Hematopoietic multipotent progenitor cell treated with erythropoietin and hydrocortisone succinate and interleukin-3 and kit ligand, for 4 days (in vitro differentiated cells): Measurements from ENCODE around the gene GOLIM4.
"Not testable (repeated sequence)": the region's sequence is repeated elsewhere in the genome, so short reads cannot be mapped to it uniquely, and the experiment has no call there.

ENCODE experiments used
- DNase-seq: peaks from one replicate; pipeline ENCODE4 v3.0.0-alpha.2; 2015

The GOLIM4 gene

DNA sequence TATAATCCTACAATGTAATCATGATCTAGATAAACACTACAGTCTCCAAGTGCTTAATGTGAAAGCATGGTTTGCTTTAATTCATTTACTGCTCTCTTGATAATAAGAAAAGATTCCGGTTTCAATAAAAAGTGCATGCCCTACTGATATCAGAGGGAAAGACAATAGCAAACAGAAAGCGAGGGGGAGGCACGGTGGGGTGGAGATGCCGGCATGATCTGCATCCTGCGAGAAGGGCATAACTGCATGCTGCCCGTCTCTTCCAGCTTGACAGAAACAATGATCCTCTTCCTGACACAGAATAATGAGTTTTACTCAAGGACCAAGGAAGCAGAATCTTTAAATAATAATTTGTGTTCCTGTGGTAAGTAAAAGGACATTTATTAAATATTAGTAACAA is 51.7 kb downstream of the GOLIM4 start:
- DNase-seq: no peak

DNA sequence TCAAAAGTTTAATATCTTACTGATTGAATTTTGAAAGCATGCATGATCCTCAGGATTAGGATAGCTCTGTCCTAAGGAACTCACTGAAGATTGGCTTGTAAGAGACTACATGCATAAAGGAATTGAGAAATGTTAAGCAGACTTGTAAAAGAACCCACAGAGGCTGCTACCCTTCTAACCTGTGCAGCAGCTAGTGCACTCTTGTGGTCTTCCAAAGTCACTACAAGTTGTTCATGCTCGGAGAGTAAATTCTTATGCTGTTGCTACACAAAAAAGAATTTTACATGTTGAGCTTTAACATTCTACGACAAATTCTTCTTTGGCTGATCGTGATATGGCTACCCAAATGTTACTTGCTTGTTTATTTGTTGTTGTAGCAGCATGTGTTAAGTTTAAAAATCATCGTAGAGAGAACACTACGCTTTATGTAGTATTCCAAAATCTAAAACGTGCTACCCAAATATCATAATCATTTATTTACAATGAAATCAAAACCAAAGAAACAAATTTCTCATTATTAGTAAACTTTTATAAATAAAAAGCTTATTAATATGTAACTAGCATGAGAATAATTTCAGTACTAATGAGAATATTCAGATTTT is 55.0 kb downstream of the GOLIM4 start:
- DNase-seq: peak; percentile 88

DNA sequence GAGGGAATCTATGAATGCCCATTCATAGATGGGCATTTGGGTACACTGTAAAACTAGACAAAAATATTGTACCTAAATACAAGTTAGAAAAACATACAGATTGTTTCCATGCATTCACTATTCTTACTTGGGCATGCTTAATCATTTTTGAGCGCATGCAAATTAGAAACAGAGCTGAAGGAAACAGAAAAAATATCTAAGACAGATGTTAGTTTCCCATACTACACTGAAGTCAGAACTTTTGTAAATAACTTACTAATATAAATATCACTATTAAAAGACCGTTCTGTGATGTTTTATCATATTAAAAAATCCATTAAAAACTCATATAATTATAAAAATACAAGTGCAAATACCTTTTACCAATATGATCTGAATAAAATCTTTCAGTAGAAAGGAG is 58.7 kb downstream of the GOLIM4 start:
- DNase-seq: no peak

DNA sequence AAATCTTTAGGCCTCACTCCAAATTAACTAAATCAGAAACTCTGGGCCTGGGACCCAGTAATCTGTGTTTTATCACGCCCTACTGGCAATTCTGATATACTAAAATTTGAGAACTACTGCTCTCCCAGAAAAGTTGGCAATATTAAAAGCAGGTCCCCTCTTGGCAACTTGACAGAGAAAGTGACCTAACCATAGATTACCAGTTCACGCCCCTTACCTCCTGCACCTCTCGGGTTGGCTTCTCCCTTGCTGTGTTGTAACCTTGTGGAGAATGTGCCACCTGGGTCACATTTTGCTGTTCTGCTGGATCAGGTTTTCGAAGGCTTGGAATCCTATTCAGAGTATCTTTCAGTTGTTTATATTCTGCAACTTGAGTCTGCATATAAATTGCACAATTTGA is 59.1 kb downstream of the GOLIM4 start:
- DNase-seq: peak; percentile 22

DNA sequence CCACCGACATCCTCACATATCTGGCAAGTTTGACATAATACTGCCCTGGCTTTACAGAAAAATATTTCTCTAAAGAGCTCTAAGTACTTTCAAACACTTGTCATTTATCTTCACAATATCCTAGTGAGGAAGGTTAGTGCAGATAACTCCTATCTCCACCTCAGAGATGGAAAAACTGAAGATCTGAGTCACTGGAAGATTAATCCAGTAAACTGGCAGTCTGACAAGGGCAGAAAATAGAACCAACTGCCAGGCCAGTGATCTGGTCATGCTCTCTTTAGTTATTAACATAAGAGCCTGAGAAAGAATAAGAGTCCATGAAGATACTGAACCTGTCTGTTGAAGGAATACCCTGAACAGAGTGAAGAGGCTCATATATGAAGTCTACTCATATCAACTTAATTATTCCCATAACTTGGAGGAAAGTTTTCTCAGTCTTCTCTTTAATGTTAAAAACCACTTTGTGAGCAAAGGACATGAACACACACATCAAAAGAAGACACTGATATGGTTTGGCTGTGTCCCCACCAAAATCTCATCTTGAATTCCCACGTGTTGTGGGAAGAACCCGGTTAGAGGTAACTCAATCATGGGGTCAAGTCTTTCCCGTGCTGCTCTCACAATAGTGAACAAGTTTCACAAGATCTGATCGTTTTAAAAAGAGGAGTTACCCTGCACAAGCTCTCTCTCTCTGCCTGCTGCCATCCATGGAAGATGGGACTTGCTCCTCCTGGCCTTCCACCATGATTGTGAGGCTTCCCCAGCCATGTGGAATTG is 61.4 kb downstream of the GOLIM4 start:
- peak; percentile 84 for DNase-seq

DNA sequence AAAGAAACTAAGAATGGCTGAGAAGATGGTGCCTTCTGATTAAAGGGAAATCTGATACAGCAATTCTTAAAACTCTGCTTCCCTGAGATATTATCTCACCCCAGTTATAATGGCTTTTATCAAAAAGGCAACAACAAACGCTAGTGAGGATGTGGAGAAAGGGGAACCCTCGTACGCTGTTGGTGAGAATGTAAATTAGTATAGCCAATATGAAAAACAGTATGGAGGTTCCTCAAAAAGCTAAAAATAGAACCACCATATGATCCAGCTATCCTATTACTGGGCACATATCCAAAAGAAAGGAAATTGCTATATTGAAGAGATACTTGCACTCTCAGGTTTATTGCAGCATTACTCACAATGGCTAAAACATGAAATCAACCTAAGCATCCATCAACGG is 65.1 kb downstream of the GOLIM4 start:
- DNase-seq: peak; percentile 34

DNA sequence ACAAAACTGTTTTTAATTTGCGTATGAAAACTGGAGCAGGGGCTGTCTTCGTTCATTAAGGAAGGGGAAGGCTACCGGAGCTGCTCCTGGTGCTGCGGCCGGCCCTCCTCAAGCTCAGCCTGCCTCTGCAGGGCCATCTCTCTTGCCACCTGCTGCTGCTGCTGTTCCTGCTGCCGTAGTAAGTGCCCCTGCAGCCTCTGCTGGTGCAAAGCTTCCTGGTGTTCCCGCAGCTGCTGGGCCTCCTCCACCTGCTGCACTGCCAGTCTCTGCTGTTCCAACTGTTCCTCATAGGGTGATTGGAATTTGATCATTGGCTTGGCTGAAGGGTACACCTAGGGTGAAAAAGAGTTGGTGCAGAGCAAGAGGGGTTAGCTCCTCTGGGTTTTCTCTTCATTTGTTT is 66.0 kb downstream of the GOLIM4 start:
- DNase-seq: no peak

DNA sequence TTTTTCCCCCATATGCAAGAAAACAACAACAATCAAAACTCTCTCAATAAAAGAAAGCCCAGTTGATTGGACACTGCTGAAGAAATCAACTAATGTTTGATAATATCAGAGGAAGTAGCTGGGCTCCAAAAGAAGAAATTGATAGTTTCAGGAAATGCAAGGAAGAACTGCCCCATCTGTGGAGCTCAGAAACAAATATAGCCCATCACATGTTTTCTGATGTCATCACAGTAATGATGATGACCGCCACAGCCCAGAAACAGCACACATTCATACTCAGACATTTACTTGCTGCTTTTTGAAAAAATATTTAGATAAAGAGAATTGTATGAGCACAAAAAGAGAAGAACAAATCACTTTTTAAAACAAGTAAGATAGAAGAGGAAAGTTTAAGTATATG is 67.6 kb downstream of the GOLIM4 start:
- DNase-seq: no peak

DNA sequence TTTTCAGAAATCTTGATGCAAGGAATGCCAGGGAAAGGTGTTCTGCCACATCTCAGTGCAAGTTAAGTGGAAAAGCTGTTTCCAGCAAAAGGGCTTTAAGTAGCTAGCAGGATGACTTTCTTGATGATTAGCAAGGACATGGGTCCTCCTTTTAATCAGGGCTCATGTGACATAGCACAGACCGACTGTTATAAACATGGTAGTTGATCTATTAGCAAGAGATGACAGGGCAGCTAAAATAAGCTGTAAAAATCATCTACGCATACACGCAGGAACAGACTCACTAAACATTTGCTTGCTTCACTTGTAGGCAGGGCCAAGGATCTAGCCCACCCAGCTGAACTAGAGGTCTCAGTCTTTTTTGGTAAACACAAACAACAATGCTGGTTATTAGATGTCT is 69.0 kb downstream of the GOLIM4 start:
- no peak for DNase-seq

DNA sequence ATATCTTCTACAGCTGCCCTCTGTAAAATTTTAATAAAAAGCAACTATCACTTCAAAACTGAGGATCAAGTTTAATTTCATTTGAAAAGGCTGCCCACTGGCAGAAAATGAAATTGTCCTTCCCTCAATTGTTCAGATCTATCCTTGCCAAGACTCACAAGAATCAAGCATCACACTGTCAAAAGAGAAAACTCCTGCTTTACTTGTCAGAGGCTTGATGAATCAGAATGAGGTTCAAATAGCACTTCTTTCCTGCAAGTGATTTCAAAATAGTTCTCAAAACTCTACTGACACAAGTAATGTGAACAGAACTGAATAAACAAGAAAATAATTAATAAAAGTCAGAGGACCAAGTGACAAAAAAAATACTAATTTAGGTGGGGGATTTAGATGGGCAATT is 70.6 kb downstream of the GOLIM4 start:
- DNase-seq: no peak

DNA sequence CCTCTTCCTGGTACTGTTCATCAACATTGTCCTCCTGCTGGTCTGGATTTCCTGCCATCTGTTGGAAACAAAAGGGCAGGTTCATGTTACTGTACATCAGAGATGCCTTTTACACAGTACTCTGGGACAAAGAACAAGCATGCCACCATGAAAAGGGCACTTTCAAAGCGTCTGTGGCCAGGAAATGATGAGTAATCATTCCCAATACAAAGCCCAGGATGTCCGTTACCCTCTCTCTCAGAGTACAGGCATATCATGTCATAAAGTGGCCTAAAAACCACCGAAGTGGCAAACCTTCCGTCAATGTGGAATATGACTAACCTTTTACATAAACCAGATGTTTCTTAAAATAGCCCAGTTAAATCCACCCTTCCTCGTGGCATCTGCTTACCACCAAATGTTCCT is 71.2 kb downstream of the GOLIM4 start:
- peak; percentile 75 for DNase-seq

DNA sequence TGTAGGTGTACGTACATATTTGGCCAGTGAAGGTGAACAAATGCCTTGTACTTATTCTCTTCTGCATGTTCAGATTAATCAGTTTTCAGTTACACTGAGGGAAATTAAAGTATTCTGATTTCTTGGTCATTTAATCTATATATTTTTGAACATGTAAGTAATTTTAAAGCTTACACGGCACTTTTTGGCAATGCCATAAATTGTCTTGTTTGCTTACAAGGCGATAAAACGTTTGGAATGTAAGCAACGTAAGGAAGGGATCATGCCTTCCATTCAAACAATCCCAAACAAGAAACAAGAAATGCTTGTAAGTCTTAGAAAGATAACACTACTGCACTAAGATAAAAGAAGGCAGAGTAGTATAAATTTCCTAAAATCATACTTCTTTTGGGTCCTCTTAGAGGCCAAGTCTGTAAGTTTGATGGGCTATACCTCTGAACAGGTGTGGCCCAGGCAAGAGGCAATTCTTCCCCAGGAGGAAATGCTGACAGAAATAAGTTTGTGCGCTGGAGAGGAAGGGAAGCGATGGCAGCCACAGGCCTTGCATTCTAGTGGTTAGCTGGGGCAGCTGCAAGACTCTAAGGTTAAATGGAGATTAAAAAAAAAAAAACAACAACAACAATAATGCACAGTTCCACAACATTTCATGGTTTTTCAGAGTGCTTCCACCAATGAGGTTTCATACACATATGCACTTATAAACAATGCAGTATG is 73.8 kb downstream of the GOLIM4 start:
- DNase-seq: no peak

DNA sequence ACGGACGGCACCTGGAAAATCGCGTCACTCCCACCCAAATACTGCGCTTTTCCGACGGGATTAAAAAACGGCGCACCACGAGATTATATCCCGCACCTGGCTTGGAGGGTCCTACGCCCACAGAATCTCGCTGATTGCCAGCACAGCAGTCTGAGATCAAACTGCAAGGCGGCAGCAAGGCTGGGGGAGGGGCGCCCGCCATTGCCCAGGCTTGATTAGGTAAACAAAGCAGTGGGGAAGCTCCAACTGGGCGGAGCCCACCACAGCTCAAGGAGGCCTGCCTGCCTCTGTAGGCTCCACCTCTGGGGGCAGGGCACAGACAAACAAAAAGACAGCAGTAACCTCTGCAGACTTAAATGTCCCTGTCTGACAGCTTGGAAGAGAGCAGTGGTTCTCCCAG is 84.4 kb downstream of the GOLIM4 start:
- DNase-seq: not testable (repeated sequence)

DNA sequence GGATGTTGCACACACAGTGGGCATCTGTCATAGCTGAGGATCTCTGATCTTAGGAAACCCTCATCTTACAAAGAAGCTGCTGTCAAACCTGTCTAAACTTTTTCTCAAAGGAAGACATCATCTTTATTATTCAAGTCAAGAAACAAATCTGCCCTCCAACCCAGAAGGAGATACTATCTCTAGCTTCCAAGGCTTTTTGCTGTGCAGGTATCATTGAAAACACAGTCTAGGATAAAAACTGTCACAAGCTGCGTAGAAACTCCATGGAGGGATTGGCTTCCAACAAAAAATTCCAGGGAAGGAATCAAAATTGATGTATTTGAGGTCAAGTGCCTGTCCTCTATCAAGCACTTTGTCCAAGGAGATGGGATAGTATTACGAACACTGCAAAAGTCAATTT is 89.1 kb downstream of the GOLIM4 start:
- DNase-seq: no peak

DNA sequence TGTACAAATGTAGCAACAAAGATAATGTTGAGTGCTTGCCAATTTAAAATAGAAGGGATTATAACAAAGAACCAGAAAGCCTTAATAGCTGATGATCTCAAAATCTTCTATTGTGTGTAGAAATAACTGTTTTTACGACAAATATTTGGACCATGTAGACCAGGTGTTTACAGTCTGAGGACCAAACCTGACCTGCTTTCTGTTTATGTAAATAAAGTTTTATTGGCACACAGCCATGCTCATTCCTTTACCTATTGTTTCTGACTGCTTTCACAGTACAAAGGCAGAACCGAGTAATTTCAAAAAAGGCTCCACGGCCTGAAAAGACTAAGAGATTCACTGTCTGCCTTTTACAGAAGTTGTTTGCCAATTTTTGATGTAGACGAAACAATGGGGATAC is 91.8 kb downstream of the GOLIM4 start:
- DNase-seq: no peak

DNA sequence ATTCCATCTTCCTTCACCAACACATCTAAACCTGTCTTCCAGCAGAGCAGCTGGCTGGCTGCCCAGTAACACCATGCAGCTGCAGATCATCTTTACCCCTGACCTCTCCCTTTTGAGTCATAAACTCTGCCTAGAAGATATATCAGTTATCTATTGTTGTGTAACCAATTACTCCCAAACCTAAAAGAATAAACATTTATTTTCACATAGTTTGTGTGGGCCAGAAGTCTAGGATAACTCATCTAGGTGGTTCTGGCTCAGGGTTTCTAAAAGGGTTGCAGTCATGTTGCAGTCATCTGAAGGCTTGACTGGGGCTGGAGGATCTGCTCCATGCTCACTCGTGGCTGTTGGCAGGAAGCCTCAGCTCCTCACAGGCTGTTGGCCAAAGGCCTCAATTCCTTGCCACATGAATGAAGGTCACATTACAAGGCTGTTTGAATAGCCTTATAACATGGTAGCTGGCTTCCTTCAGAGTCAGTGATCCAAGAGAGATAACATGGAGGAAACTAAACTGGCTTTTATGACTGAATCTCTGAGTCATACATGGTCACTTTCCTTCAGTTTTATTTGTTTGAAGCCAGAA is 92.8 kb downstream of the GOLIM4 start:
- DNase-seq: peak; percentile 36

DNA sequence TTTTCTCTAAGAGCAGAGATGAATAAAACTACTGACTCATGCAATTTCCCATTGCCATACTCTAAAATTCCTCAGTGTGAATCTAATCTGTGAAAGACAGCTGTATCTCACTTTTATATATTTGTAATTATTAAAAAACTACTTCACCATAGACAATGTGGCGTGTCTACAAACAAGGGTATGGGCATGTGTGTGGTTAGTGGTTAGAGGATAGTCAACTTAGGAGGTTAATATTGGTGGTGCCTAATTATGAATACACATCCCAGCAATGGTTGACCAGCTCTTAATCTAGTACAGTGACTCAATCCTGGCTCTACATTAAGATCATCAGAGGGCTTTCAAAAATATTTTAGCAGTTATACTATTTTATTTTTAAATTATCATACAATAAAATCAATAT is 94.5 kb downstream of the GOLIM4 start:
- DNase-seq: peak; percentile 23

DNA sequence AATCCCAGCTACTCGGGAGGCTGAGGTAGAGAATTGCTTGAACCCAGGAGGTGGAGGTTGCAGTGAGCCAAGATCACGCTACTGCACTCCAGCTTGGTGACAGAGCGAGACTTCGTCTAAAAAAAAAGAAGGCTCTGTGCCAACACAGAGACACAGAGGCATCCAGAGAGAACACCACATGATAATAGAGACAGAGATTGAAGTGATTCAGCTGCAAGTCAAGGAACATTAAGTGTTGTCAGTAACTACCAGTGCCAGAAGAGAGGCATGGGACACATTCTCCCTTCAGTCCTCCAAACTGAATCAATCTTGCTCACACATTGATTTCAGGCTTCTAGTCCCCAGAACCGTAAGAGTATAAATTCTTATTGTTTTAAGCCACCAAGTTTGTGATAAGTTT is 97.5 kb downstream of the GOLIM4 start:
- no peak for DNase-seq

DNA sequence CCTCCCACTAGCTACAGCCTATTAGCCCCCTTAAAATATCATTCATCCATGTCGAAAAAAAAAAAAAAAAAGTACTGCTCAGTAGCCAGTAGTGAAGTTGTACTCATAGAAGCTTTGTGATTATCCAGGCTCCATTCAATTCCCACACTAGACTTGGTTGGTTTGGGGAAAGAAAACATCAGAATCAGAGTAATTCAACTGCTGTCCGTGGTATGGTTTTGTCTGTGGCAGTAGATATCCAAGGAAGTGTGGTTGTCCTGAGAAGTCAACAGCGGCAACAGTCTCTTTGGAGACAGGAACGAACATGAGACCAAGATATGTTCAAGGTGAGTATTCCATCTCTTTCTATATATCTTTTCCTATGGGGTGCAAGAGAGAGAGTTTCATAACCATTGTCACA is 99.2 kb downstream of the GOLIM4 start:
- no peak for DNase-seq

DNA sequence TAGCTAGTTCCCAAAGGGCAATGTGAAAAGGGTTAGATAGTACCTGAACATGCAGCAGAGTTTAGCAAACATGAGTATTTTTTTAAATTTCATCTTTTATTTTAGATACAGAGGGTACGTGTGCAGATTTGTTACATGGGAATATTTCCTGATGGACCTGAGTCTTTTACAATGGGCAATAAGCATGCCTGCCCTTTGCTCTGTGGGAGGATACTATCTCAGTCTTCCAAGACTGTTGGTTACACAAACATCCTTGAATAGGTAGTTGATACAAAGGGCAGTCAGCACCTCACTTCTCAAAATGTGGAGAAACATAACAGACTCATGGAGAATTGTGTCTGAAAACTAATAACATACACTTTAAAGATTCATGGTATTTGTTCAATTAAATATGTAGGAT is 103.3 kb downstream of the GOLIM4 start:
- no peak for DNase-seq

DNA sequence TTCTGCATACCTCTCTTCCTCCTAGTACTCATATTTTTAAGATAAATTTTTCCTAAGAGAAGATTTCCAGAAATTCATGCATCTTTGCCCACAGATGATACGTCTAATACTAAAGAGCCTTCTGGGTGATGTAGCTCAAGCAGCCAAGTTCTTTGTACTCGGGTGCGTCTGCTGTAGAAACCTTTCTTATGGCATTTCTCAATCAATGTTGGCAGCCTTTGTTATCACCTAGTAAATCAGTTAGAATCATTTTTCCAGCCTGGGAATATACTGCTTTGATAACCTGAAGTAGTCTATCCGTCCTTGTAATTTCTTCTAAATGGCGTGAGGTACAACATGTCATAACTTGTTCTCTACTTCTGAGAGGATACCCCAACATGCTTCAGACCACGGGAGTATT is 104.5 kb downstream of the GOLIM4 start:
- no peak for DNase-seq

DNA sequence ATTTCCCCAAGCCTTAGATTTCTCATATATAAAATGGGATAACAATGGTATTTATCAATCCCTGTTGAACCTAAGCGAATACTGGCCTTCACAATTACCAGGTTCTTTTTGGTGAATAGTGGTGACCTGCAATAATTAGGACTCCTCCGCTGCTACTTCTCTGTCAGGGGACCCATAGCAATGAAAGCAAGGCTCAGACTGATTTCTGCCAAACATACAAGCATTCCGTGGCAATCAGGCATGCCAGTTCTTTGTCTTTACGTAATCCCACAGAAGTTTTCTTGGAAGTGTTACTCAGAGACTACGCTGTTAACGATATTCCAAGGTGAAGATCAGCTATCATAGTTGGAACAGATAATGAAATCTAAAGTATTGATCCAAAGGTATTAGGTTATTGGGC is 105.7 kb downstream of the GOLIM4 start:
- no peak for DNase-seq

DNA sequence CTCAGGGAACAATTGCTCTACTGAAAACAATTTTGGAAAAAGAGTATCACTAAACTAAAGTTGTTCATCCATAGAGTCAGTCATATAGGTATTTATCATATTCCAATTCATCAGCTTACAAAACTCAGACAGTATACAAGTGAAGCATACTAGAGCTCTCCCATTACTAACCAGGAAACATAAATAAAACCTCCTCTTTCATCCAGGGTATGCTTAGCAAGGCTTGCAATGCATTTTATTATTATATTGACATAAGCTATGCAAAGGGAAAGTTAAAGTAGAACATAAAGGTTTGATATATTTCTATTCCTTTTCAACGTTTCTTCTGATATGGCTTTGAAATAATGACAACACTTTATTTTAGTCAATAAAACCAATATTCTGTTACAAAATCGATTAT is 106.7 kb downstream of the GOLIM4 start:
- DNase-seq: no peak

DNA sequence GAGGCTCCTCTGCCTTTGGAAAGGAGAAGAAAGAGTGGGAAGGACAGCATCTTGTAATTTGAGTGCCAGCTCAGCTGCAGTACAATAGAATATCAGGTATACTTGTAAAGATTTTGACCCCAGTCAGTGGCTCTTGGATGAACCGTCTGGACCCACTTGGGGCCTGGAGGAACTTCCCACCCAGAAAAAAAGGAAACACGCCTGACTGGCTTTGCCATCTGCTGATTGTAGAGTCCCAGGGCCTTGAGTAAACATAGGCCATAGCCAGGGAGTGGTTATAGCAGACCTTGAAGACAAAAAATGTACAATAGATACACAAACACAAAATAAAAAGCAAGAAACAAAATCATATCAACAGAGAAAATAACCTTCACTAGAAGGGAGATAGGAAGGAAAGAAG is 112.1 kb downstream of the GOLIM4 start:
- DNase-seq: no peak
